CD4-positive, alpha-beta T cell treated with Interferon alpha-2 for 1 hour (primary cell): ENCODE results near the gene GRM2.

Experiments used
- DNase-seq, 2 donors: peaks; one replicate each; pipeline ENCODE4 v3.0.0-alpha.2; 2020 to 2022

GRM2 gene

GRCh38 chr3:51680663-51681230 lies 26.1 kb upstream of the GRM2 start:
- DNase-seq: no peak

DNA sequence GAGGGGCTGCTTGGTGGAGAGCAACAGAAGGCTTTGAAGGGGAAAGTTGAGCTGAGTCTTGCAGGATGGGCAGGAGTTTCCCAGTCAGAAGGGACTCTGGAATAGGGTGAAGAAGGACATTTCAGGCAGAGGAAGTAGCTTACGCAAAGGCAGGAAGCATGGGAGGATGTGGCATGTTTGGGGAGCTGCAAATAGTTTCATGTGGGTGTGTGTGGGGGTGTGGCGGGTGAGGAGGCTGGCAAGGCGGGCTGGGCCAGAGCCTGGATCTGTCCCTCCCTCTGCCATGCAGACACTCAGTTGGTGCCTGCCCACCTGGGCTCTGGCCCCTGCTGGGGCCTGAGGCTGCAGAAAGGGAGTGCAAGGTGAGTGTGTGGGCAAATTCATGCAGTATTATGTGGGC lies 25.4 kb upstream of the GRM2 start:
- peak; percentile 28 to 64 for DNase-seq

DNA sequence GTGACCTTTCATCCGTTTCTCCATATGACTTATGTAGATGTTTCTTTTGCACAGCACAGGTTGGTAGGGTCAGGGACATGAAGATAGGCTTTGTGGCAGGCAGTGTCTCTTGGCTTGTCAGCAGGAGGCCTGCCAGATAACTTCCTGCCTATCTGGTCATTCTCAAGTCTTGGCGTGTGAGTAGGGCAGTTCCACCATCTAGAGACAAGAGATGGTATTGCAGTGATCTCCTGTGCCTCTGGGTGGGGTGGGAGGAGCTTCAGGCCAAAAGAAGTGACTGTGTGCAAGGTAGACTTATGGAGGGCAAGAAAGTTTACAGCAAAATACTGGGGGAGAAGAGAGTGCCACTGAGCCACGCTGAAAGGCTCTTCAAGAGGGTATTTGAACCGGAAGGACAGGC lies 24.8 kb upstream of the GRM2 start:
- peak; percentile 84 to 90 for DNase-seq

DNA sequence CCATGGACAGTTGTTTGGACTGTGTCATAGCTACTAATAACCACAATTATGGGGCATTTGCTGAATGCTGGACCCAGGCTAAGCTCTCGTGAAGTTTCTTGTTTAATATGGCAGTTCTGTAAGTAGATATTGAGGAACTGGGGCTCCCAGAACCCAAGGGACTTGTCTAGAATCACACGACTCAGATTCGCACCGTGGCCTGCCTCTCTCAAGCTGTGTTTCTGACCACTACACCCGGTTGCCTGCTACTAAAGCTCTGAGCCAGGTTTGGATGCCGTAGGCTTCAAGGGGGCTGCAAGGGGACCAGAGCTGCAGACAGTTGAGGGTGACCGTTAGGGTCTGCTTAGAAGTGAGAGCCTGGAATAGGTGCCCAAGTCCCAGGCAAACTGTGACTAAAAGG lies 24.3 kb upstream of the GRM2 start:
- no peak for DNase-seq

DNA sequence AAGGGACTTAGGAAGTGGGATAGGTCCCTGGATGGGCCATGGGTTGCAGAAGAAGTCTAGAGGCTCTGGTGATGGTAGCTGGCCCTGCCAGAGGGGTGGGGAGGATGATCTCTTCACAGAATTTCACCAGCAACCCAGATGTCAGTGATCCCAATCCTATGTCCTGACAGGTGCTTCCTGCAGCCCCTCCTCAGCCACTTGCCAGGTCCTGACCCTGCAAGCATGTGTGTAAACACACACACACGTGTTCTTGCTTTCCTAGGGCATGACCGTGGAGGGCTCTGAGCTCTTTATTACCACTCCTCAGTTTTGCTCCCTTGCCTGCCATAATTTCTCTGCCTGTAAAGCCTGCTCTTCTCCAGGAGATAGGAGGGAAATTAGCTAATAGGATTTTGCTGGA lies 23.3 kb upstream of the GRM2 start:
- DNase-seq: no peak

GRCh38 chr3:51684971-51685751 lies 21.7 kb upstream of the GRM2 start:
- DNase-seq: peak in 1 of 2 donors; percentile 39

- DNase-seq: no peak
These were observed 20.8 kb upstream of the GRM2 start for GRCh38 chr3:51686056-51686455.

DNA sequence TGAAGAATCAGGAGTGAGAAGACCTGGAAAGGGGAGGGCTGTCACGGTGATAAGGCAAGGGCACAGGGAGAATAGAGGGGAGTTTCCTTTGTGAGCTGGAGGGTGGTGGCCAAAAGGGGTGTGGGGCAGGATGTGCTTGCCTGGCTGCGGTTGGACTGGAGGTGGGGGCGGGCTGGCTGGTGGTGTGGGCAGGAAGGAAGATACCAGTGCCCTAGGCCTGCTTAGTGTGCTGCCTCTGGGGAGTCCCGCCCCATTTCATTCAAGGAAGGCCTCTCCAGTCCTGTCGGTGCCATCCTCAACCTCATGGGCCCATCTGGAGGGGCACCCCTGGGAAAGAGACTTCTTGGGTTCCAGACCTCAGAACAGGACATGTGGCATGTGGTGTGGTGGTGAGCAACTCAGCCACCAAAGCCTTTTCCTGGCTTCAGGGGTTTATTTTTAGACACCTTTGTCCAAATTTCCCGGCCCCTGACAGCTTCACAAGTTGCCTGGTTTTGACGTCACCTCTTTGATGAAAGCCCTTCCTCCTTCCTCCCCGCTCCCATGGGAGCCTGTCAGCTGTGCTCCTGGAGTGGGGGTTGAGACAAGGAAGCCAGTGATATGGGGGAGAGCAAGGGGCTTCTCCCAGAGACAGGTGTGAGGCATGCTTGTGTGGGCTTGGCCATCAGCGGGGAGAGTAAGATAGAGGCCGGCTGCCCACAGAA lies 20.2 kb upstream of the GRM2 start:
- peak; percentile 85 to 89 for DNase-seq

- DNase-seq: no peak
These were observed 19.2 kb upstream of the GRM2 start for GRCh38 chr3:51687431-51688205.

DNA sequence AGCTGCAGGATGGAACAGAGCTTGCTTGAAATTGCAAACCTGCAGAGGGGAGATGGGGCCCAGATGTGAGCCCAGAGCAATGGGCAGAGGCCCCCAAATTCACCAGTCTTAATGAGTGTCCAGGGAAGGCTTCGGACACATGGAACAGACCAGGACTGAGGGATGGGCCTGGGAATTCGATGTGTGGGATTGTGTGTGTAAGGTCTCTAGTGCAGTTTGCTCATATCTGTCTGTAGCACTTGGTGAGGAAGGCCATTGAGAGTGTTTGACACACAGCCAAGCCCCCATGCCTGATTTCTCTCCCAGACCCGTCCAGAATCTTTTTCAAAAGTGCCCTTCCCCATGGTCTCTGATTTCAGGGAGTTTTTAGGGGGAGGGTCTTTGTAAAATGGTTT lies 18.7 kb upstream of the GRM2 start:
- DNase-seq: no peak

DNA sequence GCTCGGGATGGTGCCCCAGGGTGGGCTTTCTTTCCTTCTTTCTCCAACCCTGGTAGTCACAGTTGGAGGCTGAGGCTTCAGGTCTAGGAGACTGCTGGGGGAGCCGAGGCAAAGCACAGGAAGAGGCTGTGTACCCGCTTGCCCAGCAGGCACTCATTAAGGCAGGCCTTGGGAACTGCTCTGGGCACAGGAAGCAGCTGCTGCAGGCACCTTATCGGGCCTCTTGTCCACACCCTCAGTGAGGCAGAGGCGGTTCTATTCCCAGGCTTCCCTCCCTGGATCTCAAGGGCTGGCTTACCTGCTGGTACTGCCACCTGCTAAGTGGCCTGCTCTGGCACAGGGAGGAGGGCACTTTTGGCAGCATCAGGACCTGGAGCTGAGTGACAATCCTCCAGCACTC lies 15.8 kb upstream of the GRM2 start:
- no peak for DNase-seq

DNA sequence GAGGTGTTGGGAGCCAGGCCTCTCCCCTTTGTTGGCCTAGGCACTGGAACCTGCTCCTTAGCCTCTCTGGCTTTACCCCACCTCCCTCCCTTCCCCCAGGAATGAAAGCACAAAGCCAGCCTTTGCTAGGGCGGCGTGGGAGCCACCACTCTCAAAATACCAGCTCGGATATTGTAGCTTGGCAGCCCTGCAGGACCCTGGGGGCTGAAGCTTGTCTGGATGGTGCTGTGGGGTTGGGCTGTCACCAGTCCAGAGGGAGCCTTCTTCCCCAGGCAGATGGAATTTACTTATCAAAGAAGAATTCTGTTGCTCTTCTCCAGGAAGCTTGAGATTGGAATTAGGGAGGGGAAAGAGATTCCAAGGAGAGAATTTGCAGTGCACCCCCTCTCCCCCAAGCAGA lies 14.9 kb upstream of the GRM2 start:
- no peak for DNase-seq

DNA sequence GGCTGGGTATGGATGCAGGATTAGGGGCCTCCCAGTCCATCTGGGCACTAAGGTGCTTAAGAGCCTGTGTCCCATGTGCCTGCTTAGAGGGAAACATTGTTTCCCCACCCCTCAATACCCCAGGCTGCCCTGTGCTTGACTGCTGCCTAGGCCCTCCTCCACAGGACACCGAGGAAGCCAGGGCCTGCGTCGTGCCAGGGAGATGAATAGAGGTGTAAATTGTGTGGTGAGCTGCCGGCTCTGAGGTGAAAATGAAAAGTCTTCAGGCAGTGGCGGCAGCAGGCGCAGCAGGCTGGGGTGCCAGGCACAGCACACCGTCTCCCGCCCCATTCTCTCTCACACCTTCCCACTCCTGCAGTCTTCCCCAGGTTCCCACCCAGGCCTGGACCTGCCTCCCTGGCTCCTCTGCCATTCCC lies 13.9 kb upstream of the GRM2 start:
- DNase-seq: no peak

DNA sequence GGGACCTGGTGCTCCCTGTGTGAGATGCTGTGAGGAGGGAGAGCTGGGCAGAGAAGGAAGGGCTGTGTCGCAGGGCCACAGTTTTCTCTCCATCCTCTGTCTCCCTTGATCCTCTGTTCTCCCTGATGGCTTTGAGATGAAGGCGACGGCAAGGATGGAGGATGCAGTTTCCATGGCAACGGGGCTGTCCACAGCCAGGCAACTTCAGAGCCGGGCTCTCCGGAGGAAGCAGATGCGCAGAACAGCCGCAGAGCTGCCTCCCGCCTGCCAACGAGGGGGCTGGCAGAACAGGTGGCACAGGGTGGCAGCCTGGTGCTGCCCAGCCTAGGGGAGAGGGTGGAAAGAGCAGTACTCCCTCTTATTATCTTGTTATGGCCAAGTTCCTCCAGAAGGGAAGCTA lies 9.9 kb upstream of the GRM2 start:
- DNase-seq: no peak

- DNase-seq: no peak
These were observed 8.7 kb upstream of the GRM2 start for GRCh38 chr3:51698209-51698608.

DNA sequence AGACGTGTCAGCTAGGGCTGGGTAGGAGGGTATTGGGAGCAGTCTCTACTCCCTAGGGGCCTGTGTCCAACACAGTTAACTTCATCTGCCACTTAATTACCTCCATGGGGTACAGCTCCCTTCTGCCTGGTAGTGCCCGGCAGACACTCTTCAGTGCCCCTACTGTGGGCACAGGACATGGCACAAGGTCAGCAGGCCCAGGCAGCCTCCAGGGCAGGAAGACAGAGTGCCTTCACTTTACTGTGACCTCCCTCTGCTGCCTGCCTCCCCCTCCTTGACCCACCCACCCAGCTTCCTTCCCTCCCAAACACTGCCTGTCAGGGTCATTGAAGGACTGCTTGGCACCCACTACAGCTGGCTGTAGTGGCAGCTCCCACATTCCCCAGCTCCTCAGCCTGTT lies 6.5 kb upstream of the GRM2 start:
- no peak for DNase-seq

GRCh38 chr3:51702156-51702555 lies 4.7 kb upstream of the GRM2 start:
- no peak for DNase-seq

GRCh38 chr3:51703068-51703760 lies 3.7 kb upstream of the GRM2 start:
- DNase-seq: no peak

DNA sequence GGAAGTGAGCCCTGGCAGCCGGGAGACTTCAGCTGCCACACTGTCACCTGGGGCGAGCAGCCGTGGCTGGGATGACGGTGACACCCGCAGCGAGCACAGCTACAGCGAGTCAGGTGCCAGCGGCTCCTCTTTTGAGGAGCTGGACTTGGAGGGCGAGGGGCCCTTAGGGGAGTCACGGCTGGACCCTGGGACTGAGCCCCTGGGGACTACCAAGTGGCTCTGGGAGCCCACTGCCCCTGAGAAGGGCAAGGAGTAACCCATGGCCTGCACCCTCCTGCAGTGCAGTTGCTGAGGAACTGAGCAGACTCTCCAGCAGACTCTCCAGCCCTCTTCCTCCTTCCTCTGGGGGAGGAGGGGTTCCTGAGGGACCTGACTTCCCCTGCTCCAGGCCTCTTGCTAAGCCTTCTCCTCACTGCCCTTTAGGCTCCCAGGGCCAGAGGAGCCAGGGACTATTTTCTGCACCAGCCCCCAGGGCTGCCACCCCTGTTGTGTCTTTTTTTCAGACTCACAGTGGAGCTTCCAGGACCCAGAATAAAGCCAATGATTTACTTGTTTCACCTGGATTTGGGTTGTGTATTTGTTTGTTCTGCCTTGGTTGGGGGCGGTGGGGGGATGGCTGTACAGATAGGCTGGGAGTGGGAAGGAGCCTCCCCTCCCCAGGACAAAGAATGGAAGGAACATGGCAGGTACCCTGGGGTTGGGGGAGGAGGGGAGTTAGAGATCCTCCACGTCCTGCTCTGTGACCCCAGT lies 2.9 kb upstream of the GRM2 start:
- no peak for DNase-seq

- no peak for DNase-seq
These were observed 2.3 kb upstream of the GRM2 start for GRCh38 chr3:51704511-51704950.

DNA sequence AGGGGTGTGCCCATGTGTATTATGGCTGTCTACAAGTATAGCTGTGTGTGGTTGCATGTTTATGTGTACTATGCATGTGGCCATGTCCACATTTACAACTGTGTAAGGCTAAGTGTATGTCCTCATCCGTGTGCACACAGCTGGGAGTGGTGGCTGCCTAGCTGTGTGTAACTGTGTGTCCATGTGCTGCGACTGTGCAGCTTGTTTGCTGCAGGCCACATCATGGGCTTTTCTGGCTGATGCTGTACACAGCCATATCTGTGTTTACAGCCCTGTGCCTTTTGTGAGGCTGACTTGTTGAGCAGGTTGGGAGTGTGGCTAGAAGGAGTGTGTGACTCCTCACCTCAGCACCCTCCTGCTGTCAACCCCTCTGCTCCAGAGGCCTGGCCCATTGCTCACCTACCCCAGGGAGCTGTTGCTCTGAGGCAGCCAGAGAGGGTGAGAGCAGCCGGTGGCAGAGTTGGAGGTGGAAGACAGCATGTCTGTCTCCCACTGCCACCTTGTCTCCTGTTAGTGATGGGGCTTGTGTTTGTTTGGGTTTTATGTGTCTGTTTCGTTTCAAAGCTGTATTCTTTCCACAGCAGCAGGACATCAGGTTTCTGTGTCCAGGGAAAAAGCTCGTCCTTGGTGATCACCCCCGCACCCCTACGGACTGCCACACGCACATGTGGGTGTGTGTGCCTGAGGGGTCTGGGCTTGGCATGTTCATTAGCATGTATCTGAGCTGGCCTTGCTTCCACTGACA lies 1.4 kb upstream of the GRM2 start:
- DNase-seq: no peak
